ENCODE measurements around the gene AURKAIP1. TPM values are rescaled to one million over a fixed set of nuclear protein-coding genes. Genes with fewer than 3 reads are reported as not detected.

AURKAIP1 gene
- total and polyA plus RNA-seq, 2 of the 13 experiments (the other 11 are each of a cell fraction or from before 2014, with no cell fraction given) = 69.5 to 175 TPM

DNA sequence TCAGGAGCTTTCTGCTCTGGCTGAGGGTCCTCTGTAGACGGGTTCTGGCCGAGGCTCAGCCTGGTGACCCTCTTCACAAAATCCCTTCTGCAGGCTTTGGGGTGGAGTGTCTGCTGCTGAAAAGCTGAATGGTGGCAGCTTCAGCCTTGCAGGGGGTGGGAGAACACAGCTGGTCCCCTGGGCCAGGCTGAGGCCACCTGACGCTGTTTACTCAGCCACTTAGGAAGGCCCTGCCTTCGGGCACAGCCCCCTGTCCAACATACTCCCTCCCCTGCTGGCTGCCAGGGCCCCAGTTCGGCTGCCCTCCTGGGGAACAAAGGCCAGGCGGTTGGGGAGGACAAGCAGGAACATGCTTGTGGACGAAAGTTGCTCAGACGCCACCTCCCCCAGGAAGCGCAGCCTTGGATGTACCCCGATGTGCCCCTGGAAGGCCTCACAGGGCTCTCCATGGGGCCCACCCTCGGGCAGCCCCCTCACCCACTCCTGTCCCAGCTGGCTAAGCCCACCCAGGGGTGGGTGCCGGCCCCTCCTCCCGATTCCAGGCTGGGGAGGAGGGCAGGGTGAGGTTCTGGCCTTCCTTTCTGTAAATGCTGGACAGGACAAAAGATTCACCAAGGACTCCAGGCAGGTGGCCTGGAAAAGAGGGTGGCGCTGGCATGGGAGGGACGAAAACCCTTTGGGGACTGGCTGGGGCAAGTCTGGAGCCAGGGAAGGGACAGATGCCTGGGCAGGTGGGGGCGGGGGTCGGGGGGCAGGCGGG lies 46.3 kb upstream of the AURKAIP1 start, which contains the start of gene ANKRD65 (continued):
- TF ChIP-seq, protein P1, sequence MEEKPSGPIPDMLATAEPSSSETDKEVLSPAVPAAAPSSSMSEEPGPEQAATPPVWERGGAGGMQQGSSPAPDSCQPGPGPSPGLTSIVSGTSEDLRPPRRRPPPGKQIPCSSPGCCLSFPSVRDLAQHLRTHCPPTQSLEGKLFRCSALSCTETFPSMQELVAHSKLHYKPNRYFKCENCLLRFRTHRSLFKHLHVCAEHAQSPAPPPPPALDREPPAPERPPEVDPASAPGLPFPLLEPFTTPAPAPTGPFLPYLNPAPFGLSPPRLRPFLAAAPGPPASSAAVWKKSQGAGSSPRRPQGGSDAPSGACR (CRISPR knock-in tag; IDR thresholded peaks at IDR 0.05) = no peak
- TF ChIP-seq HOXA3 (CRISPR knock-in tag; IDR thresholded peaks at IDR 0.05) (peak; percentile 81; the same call in 1 of the 2 replicates), ZNF350 (CRISPR knock-in tag; IDR thresholded peaks at IDR 0.05; ENCODE audit: borderline replicate concordance, low read depth) (peak; percentile 56), CHD2 (IDR thresholded peaks at IDR 0.05; ENCODE audit: low read depth, low read length) (no peak), MTA1 (CRISPR knock-in tag; IDR thresholded peaks at IDR 0.05; ENCODE audit: borderline replicate concordance) (0 out of 2 replicates have a peak, but pooled peaks have one; percentile 48), HNF4A (CRISPR knock-in tag; IDR thresholded peaks at IDR 0.05) (peak; percentile 67), MBD4 (IDR thresholded peaks at IDR 0.05; ENCODE audit: borderline replicate concordance, low read length) (no peak), TGIF2 (CRISPR knock-in tag; IDR thresholded peaks at IDR 0.05) (peak; percentile 43; the same call in 1 of the 2 replicates), ZMAT5 (CRISPR knock-in tag; IDR thresholded peaks at IDR 0.05; ENCODE audit: borderline replicate concordance, low read depth) (no peak), FOXP4 (CRISPR knock-in tag; IDR thresholded peaks at IDR 0.05) (peak; percentile 52; the same call in 1 of the 2 replicates), ZNF543 (CRISPR knock-in tag; IDR thresholded peaks at IDR 0.05) (peak; percentile 85; the same call in 1 of the 2 replicates), ZNF24 (IDR thresholded peaks at IDR 0.05) (no peak), MED1 (CRISPR knock-in tag; IDR thresholded peaks at IDR 0.05) (peak; percentile 67; the same call in 1 of the 2 replicates), KMT2A (CRISPR knock-in tag; IDR thresholded peaks at IDR 0.05) (no peak), ZNF281 (CRISPR knock-in tag; IDR thresholded peaks at IDR 0.05; ENCODE audit: borderline replicate concordance) (no peak), ZFP82 (CRISPR knock-in tag; IDR thresholded peaks at IDR 0.05; ENCODE audit: borderline replicate concordance) (no peak), ZNF574 (CRISPR knock-in tag; IDR thresholded peaks at IDR 0.05) (peak; percentile 70)
- TF ChIP-seq, protein P2, sequence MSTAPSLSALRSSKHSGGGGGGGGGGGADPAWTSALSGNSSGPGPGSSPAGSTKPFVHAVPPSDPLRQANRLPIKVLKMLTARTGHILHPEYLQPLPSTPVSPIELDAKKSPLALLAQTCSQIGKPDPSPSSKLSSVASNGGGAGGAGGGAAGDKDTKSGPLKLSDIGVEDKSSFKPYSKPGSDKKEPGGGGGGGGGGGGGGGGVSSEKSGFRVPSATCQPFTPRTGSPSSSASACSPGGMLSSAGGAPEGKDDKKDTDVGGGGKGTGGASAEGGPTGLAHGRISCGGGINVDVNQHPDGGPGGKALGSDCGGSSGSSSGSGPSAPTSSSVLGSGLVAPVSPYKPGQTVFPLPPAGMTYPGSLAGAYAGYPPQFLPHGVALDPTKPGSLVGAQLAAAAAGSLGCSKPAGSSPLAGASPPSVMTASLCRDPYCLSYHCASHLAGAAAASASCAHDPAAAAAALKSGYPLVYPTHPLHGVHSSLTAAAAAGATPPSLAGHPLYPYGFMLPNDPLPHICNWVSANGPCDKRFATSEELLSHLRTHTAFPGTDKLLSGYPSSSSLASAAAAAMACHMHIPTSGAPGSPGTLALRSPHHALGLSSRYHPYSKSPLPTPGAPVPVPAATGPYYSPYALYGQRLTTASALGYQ (CRISPR knock-in tag; IDR thresholded peaks at IDR 0.05) = no peak
